HG02610 (cell line): ENCODE measurements around the gene TMIGD2.
A peak's percentile ranks its signal among the peaks of the same experiment; 100 is the strongest.
"Not testable (repeated sequence)": the region's sequence is repeated elsewhere in the genome, so short reads cannot be mapped to it uniquely, and the experiment has no call there.

ENCODE experiments used
- ATAC-seq: cut with Tn5 transposase; IDR thresholded peaks from one replicate; pipeline ENCODE4 v1.9.1; 2021; ENCODE audit warnings: mild to moderate bottlenecking, moderate library complexity; ENCODE audit not compliant: unreplicated experiment

Gene TMIGD2

GRCh38 chr19:4267901-4268815, 34.0 kb downstream of the TMIGD2 start:
- ATAC-seq = no peak

GRCh38 chr19:4267101-4267900, 34.9 kb downstream of the TMIGD2 start:
- no peak for ATAC-seq

GRCh38 chr19:4266253-4267000, 35.8 kb downstream of the TMIGD2 start:
- ATAC-seq = no peak

GRCh38 chr19:4264812-4265211, 37.4 kb downstream of the TMIGD2 start:
- no peak for ATAC-seq

DNA sequence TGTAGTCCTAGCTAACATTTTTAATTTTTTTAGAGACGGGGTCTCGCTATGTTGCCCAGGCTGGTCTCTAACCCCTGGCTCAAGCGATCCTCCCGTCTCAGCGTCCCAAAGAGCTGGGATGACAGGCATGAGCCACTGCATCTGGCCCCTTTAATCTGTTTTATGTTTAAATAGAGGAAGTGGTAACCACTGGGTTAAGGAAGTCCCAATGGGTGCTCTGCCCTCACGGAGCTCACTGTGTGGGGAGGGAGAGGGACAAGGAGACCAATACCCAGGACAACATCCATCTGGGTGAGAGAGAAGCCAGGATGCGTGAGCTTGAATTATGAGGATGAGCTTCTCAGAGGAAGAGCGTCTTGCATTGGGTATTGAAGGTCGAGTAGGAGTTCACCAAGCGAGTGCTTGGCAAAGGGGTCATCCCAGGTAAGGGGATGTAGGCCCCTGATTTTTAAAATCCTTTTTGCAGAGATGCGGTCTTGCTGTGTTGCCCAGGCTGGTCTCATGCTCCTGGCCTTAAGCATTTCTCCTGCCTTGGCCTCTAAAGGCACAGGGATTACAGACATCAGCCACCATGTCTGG, 41.5 kb downstream of the TMIGD2 start:
- no peak for ATAC-seq

- no peak for ATAC-seq
These were observed 44.0 kb downstream of the TMIGD2 start for GRCh38 chr19:4258181-4258580.

DNA sequence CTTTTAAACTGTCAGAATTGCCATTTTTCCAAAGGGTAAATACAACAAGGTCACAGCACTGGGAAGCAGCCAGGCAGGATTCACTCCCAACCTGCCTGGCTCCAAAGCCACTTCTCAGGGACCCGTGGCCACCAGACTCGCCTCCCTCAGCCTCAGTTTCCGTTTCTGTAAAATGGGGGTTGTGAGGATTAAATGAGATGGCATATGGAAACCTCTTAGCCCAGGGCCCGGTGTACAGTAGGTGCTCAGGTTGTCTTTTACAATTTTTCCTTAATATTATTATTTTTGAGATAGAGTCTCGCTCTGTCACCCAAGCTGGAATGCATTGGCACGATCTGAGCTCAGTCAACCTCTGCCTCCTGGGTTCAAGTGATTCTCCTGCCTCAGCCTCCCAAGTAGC, 45.2 kb downstream of the TMIGD2 start:
- ATAC-seq = no peak

GRCh38 chr19:4256563-4256962, 45.6 kb downstream of the TMIGD2 start:
- ATAC-seq = no peak

DNA sequence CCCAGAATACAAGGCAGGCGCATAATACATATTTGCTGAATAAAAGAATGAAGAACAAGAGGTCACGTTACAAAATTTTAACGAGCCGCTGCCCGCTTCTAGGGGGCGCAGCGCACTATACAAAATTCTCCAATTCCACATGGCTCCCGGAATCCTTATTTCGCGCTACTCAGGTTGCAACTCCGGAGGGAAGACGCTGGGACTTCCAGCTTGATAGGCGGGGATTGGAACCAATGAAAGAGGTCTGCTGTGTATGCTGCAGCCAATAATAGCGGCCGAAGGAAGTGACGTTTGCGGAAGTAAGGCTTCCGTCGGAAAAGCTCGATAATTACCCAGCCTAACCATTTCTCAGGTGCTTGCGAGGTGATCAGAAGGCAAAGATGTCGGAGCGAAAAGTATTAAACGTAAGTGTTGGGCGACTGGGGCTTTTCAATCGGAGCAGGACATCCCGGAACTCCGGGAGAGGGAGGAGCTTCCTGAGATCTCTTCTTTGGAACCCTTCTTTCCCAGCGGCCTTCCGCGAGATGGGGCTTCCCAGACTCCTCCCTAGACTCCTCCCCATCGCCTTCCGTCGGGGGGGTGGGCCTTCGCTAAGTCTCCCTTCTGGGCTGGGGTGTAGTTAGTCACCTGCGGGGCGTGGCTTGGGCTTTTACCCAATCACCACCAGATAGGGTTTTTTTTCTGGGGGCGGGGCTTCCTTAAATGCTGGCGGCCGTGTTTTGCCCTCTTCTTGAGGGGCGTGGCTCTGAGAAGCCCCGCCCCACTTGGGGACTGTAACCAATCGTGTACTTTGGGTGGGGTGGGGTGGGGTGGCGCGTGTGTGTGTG, 55.2 kb downstream of the TMIGD2 start, which contains the start of gene YJU2:
Gene YJU2, plus strand, starts transcription at position 314 of the 827 bp plus-strand sequence. Its CDS starts 67 bp downstream, at position 381.
- peak; percentile 89 for ATAC-seq

DNA sequence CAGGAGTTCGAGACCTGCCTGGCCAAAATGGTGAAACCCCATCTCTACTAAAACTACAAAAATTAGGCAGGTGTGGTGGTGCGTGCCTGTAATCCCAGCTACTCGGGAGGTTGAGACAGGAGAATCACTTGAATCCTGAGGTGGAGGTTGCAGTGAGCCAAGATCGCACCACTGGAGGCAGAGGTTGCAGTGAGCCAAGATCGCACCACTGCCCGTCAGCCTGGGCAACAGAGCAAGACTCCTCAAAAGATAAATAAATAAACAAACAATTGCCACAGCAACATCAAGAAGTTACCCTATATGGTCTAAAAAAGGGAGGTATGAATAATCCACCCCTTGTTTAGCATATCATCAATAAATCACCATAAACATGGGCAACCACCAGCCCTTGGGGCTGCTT, 56.3 kb downstream of the TMIGD2 start:
- ATAC-seq = not testable (repeated sequence)
